ENCODE measurements around the gene SMIM27. TPM values are rescaled to one million over a fixed set of nuclear protein-coding genes. Genes with fewer than 3 reads are reported as not detected.
A peak's percentile ranks its signal among the peaks of the same experiment; 100 is the strongest.

Gene SMIM27
- polyA plus RNA-seq, 1 donor from 2014 or later, result 15.6 TPM

- no peaks in the 10 kb centered on the region for H3K79me2 ChIP-seq (replicated peaks; ENCODE audit: insufficient read depth, low read length)
- no peak within 1 kb of the TSS for H3K27ac ChIP-seq (ENCODE audit: low read length)
- no peaks in the 10 kb centered on the region for H3F3A ChIP-seq (ENCODE audit: insufficient read depth, low read length, poor library complexity, severe bottlenecking)
- H4K20me1 ChIP-seq (ENCODE audit: insufficient read depth), result no peaks in the 10 kb centered on the region
- peak within 1 kb of the TSS; percentile 11 for H3K9ac ChIP-seq (ENCODE audit: low read length)
- peak; percentile 40 for TF ChIP-seq SMC3 (conservative IDR thresholded peaks at IDR 0.05; ENCODE audit: poor library complexity)
- TF ChIP-seq RAD21 (conservative IDR thresholded peaks at IDR 0.05), result peak; percentile 38
- no peak for TF ChIP-seq MXI1 (conservative IDR thresholded peaks at IDR 0.05; ENCODE audit: poor library complexity, severe bottlenecking)
- TF ChIP-seq EP300 (conservative IDR thresholded peaks at IDR 0.05; ENCODE audit: poor library complexity, severe bottlenecking), result no peak
- peak; percentile 56 for TF ChIP-seq CTCF (IDR thresholded peaks at IDR 0.05; ENCODE audit: poor library complexity, severe bottlenecking)
- no peak within 1 kb of the TSS for H2AFZ ChIP-seq (ENCODE audit: low read depth, low read length)
- H3K4me3 ChIP-seq (ENCODE audit: low read length), result peak within 1 kb of the TSS; percentile 66
- no peaks in the 10 kb centered on the region for H3K9me3 ChIP-seq (ENCODE audit: low read length)
- no peaks in the 10 kb centered on the region for H3K36me3 ChIP-seq (ENCODE audit: insufficient read depth, low read length)
- H3K4me2 ChIP-seq (ENCODE audit: low read length), result peak within 1 kb of the TSS; percentile 22
- H3K27me3 ChIP-seq (ENCODE audit: insufficient read depth, low read depth, low read length), result no peaks in the 10 kb centered on the region
- no peaks in the 10 kb centered on the region for H3K9me2 ChIP-seq (ENCODE audit: insufficient read depth, low read length)
Measured at GRCh38 chr9:32526041-32526706, 26.0 kb upstream of the SMIM27 start, which contains the start of gene RIGI. TSS of gene RIGI (minus strand) at chr9:32526196. CDS start at chr9:32526166, 30 bp downstream.

- Histone ChIP-seq H3K9ac (ENCODE audit: low read length) (no peak overlapping the region), H3K36me3 (ENCODE audit: insufficient read depth, low read length) (no peaks in the 10 kb centered on the region), H2AFZ (ENCODE audit: low read depth, low read length) (no peak overlapping the region), H3K79me2 (replicated peaks; ENCODE audit: insufficient read depth, low read length) (no peaks in the 10 kb centered on the region), H3K4me2 (ENCODE audit: low read length) (peak overlapping the region; percentile 22), H4K20me1 (ENCODE audit: insufficient read depth) (no peaks in the 10 kb centered on the region), H3F3A (ENCODE audit: insufficient read depth, low read length, poor library complexity, severe bottlenecking) (no peaks in the 10 kb centered on the region), H3K27ac (ENCODE audit: low read length) (no peak overlapping the region), H3K9me3 (ENCODE audit: low read length) (no peaks in the 10 kb centered on the region), H3K4me3 (ENCODE audit: low read length) (peak overlapping the region; percentile 66), H3K27me3 (ENCODE audit: insufficient read depth, low read depth, low read length) (no peaks in the 10 kb centered on the region), H3K9me2 (ENCODE audit: insufficient read depth, low read length) (no peaks in the 10 kb centered on the region)
- no peak for TF ChIP-seq MXI1 (conservative IDR thresholded peaks at IDR 0.05; ENCODE audit: poor library complexity, severe bottlenecking)
Measured at GRCh38 chr9:32526707-32527048, 25.4 kb upstream of the SMIM27 start.

- Histone ChIP-seq H3K27ac (ENCODE audit: low read length) (no peak overlapping the region), H3K27me3 (ENCODE audit: insufficient read depth, low read depth, low read length) (no peaks in the 10 kb centered on the region), H3F3A (ENCODE audit: insufficient read depth, low read length, poor library complexity, severe bottlenecking) (no peaks in the 10 kb centered on the region), H3K4me3 (ENCODE audit: low read length) (no peak overlapping the region), H3K9me3 (ENCODE audit: low read length) (no peaks in the 10 kb centered on the region), H4K20me1 (ENCODE audit: insufficient read depth) (no peaks in the 10 kb centered on the region), H3K4me2 (ENCODE audit: low read length) (no peak overlapping the region), H3K36me3 (ENCODE audit: insufficient read depth, low read length) (no peaks in the 10 kb centered on the region), H3K9me2 (ENCODE audit: insufficient read depth, low read length) (no peaks in the 10 kb centered on the region), H3K79me2 (replicated peaks; ENCODE audit: insufficient read depth, low read length) (no peaks in the 10 kb centered on the region), H3K9ac (ENCODE audit: low read length) (no peak overlapping the region), H2AFZ (ENCODE audit: low read depth, low read length) (no peak overlapping the region)
- TF ChIP-seq TAF1 (IDR thresholded peaks at IDR 0.05; ENCODE audit: low read depth) (no peak), EZH2 (IDR thresholded peaks at IDR 0.05; ENCODE audit: borderline replicate concordance, insufficient read depth, low read length, poor library complexity, severe bottlenecking) (no peak), REST (IDR thresholded peaks at IDR 0.05; ENCODE audit: borderline replicate concordance) (no peak)
Measured at GRCh38 chr9:32533336-32533735, 18.8 kb upstream of the SMIM27 start.

Data from neural cell (in vitro differentiated cells).